ENCODE measurements around the gene AKAP6. TPM values are rescaled to one million over a fixed set of nuclear protein-coding genes. Genes with fewer than 3 reads are reported as not detected.

Gene AKAP6
- total RNA-seq, 1 donor from 2014 or later = 3.4 TPM

- no peak overlapping the region for H3K4me3 Mint-ChIP-seq (ENCODE audit: low read depth)
- no peak for DNase-seq (ENCODE audit: low spot score, unreplicated experiment)
- H3K36me3 Mint-ChIP-seq (ENCODE audit: insufficient read depth) = no peaks in the 10 kb centered on the region
- H3K9me3 Mint-ChIP-seq (ENCODE audit: low read depth) = no peaks in the 10 kb centered on the region
- H3K4me1 Mint-ChIP-seq (ENCODE audit: low read depth) = peaks cover 4% of the 10 kb centered on the region
- H3K27ac Mint-ChIP-seq = no peak overlapping the region
- TF ChIP-seq CTCF (IDR thresholded peaks at IDR 0.05; ENCODE audit: unreplicated experiment) = no peak
- peaks cover 6% of the 10 kb centered on the region for H3K27me3 Mint-ChIP-seq
Observed at GRCh38 chr14:32377046-32377646, 48.0 kb downstream of the AKAP6 start.

GRCh38 chr14:32378284-32378683 is 49.2 kb downstream of the AKAP6 start:
- no peak overlapping the region for H3K4me3 Mint-ChIP-seq (ENCODE audit: low read depth)
- no peaks in the 10 kb centered on the region for H3K36me3 Mint-ChIP-seq (ENCODE audit: insufficient read depth)
- H3K27ac Mint-ChIP-seq = no peak overlapping the region
- peaks cover 4% of the 10 kb centered on the region for H3K4me1 Mint-ChIP-seq (ENCODE audit: low read depth)
- no peak for DNase-seq (ENCODE audit: low spot score, unreplicated experiment)
- no peaks in the 10 kb centered on the region for H3K9me3 Mint-ChIP-seq (ENCODE audit: low read depth)
- no peak for TF ChIP-seq CTCF (IDR thresholded peaks at IDR 0.05; ENCODE audit: unreplicated experiment)
- peaks cover 6% of the 10 kb centered on the region for H3K27me3 Mint-ChIP-seq

- Mint-ChIP-seq H3K36me3 (ENCODE audit: insufficient read depth) (no peaks in the 10 kb centered on the region), H3K9me3 (ENCODE audit: low read depth) (no peaks in the 10 kb centered on the region), H3K27me3 (peaks cover 6% of the 10 kb centered on the region), H3K4me1 (ENCODE audit: low read depth) (peaks cover 6% of the 10 kb centered on the region), H3K27ac (no peak overlapping the region), H3K4me3 (ENCODE audit: low read depth) (no peak overlapping the region)
- no peak for DNase-seq (ENCODE audit: low spot score, unreplicated experiment)
- TF ChIP-seq CTCF (IDR thresholded peaks at IDR 0.05; ENCODE audit: unreplicated experiment) = no peak
Observed at GRCh38 chr14:32379447-32379846, 50.3 kb downstream of the AKAP6 start.

GRCh38 chr14:32381869-32382268 is 52.8 kb downstream of the AKAP6 start:
- Mint-ChIP-seq H3K9me3 (ENCODE audit: low read depth) (no peaks in the 10 kb centered on the region), H3K27me3 (peaks cover 6% of the 10 kb centered on the region), H3K27ac (no peak overlapping the region), H3K4me1 (ENCODE audit: low read depth) (peaks cover 6% of the 10 kb centered on the region), H3K4me3 (ENCODE audit: low read depth) (no peak overlapping the region), H3K36me3 (ENCODE audit: insufficient read depth) (no peaks in the 10 kb centered on the region)
- no peak for DNase-seq (ENCODE audit: low spot score, unreplicated experiment)
- TF ChIP-seq CTCF (IDR thresholded peaks at IDR 0.05; ENCODE audit: unreplicated experiment) = no peak

GRCh38 chr14:32382704-32383103 is 53.6 kb downstream of the AKAP6 start:
- Mint-ChIP-seq H3K27ac (no peak overlapping the region), H3K9me3 (ENCODE audit: low read depth) (no peaks in the 10 kb centered on the region), H3K36me3 (ENCODE audit: insufficient read depth) (no peaks in the 10 kb centered on the region), H3K4me3 (ENCODE audit: low read depth) (no peak overlapping the region), H3K4me1 (ENCODE audit: low read depth) (peaks cover 6% of the 10 kb centered on the region), H3K27me3 (peaks cover 6% of the 10 kb centered on the region)
- DNase-seq (ENCODE audit: low spot score, unreplicated experiment) = no peak
- TF ChIP-seq CTCF (IDR thresholded peaks at IDR 0.05; ENCODE audit: unreplicated experiment) = peak; percentile 48
